Measurements from ENCODE around the gene CATSPERE.

The CATSPERE gene

DNA sequence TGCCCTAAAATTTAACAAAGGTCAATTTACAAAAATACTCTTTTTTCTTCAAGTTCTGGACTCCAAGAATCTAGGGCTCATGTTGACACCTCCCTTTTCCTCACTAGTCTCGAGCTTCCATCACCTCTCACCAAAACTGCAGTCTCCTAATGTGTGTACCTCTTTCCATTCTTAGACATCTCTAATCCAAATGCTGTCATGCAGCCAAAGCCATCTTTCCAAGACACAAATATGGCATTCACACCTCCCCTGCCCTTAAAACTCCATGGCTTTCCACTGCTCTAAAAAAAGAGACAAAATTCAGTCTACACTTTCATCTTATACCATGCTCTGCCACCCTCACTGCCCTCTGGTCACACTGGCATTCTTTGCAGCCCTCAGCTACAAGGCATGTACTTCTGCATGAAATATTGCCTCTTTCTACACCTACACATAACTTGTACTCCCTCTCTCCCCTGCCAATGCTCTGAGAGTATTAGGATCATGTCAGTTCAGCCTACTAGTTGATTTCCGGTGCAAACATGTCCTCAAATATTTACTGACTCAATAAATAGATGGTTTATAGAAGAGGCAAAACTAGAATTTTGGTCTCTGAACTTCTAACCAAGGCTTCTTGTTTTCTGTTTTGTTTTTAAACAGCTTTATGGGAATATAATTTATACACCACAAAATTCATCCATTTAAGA, 36.3 kb upstream of the CATSPERE start:
- no peak overlapping the region for H3K4me3 ChIP-seq (replicated peaks; ENCODE audit: low read depth, low read length)
- TF ChIP-seq, protein P1, sequence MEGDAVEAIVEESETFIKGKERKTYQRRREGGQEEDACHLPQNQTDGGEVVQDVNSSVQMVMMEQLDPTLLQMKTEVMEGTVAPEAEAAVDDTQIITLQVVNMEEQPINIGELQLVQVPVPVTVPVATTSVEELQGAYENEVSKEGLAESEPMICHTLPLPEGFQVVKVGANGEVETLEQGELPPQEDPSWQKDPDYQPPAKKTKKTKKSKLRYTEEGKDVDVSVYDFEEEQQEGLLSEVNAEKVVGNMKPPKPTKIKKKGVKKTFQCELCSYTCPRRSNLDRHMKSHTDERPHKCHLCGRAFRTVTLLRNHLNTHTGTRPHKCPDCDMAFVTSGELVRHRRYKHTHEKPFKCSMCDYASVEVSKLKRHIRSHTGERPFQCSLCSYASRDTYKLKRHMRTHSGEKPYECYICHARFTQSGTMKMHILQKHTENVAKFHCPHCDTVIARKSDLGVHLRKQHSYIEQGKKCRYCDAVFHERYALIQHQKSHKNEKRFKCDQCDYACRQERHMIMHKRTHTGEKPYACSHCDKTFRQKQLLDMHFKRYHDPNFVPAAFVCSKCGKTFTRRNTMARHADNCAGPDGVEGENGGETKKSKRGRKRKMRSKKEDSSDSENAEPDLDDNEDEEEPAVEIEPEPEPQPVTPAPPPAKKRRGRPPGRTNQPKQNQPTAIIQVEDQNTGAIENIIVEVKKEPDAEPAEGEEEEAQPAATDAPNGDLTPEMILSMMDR (IDR thresholded peaks at IDR 0.05; ENCODE audit: low read depth, low read length, missing control alignments): no peak
- DNase-seq (ENCODE audit: extremely low read depth, low read depth): no peak

DNA sequence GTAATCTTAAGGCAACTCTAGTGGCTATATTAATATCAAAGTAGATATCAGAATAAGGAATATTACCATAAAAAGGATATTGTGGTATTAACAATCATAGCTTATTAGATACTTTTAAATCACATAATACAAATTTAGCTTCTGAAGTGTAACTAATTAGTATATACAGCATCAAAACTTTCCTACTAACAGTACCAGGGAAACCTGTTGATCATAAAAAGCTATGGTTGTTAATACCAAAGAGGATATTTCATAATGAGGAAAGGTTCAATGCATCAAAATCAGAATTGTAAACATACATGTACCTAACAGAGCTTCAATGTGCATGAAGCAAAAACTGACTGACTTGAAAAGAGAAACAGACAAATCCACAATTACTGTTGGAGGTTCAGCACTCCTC, 33.4 kb upstream of the CATSPERE start:
- TF ChIP-seq, protein P1 (IDR thresholded peaks at IDR 0.05; ENCODE audit: low read depth, low read length, missing control alignments): no peak
- DNase-seq (ENCODE audit: extremely low read depth, low read depth): no peak
- H3K4me3 ChIP-seq (replicated peaks; ENCODE audit: low read depth, low read length): no peak overlapping the region

DNA sequence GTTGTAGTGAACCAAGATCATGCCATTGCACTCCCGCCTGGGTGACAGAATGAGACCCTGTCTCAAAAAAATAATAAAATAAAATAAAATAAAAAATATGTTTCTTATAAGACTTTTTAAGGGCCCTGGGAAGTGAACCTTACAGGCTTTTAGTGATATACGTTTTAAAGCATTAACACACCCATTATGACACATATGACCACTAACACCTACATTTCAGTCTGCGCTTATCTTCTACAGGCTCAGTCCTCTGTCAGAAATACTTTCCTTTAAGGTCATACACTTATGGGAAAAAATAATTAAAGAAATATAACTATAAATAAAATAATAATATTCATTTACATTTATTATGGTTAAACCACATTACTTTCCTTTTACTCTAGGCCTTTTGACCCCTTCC, 31.3 kb upstream of the CATSPERE start:
- TF ChIP-seq, protein P1 (IDR thresholded peaks at IDR 0.05; ENCODE audit: low read depth, low read length, missing control alignments): no peak
- no peak for DNase-seq (ENCODE audit: extremely low read depth, low read depth)
- H3K4me3 ChIP-seq (replicated peaks; ENCODE audit: low read depth, low read length): no peak overlapping the region

DNA sequence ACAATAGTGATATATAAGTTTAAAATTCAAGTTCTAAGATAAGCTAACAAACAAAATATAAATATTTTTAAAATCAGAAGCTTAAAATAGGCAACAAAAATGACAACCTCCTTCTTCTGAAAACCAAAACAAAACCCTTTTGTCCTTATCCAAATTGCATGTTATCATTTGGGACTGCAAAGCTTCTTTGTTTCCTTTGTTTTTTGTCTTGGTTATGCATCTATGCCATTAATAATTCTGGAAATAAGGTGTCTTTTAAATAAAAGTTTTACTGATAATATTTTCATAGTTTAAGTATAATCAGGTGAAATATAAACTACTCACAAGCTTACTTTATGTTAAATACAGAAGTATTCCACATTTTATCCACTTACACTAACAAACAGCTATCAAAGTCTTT, 29.9 kb upstream of the CATSPERE start:
- DNase-seq (ENCODE audit: extremely low read depth, low read depth): no peak
- H3K4me3 ChIP-seq (replicated peaks; ENCODE audit: low read depth, low read length): no peak overlapping the region
- TF ChIP-seq, protein P1 (IDR thresholded peaks at IDR 0.05; ENCODE audit: low read depth, low read length, missing control alignments): no peak

DNA sequence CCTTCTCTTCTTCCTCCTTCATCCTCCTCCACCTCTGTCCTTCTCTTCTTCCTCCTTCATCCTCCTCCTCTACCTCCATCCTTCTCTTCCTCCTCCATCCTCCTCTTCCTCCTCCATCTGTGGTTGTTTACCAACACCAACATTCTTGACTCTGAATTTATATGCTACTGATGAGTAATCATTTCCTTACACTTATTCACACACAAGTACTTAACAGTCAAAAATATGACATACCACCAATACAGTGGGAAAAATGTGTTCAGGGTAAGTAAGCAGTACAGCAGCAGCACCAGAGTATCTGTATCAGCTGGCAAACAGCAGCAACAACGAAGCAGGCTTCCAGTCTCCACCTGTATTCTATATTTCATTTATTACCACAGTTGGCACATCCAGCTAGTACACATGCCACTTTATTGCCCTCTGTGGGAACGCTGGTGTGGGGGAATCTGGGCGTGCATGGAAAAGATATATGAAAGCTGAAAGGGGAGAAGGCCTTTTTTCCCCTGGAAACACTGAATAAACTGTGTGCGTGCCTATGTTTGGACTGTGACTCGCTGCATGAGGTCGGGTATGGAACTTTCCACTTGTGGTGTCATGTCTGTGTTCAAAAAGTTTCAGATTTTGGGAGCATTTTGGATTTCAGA, 25.4 kb upstream of the CATSPERE start:
- TF ChIP-seq, protein P1 (IDR thresholded peaks at IDR 0.05; ENCODE audit: low read depth, low read length, missing control alignments): no peak
- DNase-seq (ENCODE audit: extremely low read depth, low read depth): no peak
- no peak overlapping the region for H3K4me3 ChIP-seq (replicated peaks; ENCODE audit: low read depth, low read length)

DNA sequence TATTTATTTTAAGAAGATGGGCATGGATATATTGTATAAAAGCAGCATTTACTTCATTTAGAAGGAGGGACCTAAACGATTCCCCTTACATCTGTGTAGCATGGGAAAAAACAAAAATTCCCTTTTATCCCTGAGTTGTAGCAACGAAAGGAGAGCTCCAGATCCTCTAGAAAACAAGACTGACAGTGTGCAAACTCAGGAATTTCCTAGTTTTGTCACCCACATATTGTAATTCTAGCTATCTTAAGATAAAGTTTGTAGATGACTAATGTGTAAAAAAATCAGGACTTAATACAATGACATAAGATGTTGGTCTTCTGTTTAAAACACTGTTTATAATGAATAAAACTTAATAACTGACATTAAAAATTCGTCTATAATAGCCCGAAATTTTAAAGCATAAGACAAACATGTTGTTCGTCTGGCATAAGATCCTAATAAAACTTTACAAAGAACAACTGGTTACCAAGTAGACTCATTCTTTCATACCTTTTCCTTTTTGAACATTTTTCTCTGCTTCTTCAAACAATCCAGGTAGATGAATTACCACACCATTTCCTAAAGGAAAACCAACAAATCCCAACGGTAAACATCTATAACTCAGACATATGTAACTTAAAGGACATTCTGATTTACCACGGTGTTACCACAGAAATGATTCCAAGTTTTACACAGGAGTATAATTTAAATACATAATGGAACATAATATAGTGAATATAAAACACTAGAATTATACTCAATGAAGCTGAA, 24.6 kb upstream of the CATSPERE start:
- TF ChIP-seq, protein P1 (IDR thresholded peaks at IDR 0.05; ENCODE audit: low read depth, low read length, missing control alignments): no peak
- H3K4me3 ChIP-seq (replicated peaks; ENCODE audit: low read depth, low read length): no peak overlapping the region
- no peak for DNase-seq (ENCODE audit: extremely low read depth, low read depth)
